Measurements from ENCODE around the gene TAS2R38.
A peak's percentile ranks its signal among the peaks of the same experiment; 100 is the strongest.

TAS2R38 gene

DNA sequence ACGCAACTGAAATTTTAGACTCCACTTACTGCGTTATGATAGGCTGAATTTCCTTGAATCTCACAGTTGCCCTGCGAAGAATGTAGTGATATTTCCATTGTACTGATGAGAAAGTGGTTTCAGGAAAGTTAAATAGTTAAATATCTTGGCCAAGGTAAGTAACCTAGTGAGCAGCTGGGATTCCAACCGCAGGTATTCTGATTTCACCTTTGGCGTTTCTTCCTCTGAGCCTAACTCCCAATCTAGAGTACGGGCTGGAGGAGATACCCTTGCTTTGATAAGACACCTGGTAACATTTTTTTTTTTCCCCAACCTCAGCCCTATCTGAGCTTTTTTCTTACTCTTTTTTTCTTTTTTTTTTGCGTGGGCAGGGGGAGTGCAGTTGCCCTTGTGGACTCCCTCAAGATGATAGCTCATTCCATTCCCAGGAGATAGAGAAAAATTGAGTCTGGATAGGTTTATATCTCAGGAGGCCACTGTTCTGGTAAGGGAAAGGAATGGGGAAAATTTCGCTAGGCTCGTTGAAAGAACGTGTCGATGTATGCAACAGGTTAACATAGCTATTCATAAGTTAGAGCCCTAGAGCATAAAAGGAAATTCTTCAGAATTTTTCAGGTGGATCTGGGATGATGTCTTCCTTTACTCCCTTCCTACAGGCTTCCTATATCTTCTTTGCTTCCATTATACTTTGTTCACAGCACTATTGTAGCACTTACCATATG lies 3.1 kb upstream of the TAS2R38 start:
- DNase-seq (ENCODE audit: low spot score) (no peak), FAIRE-seq (no peak)

- FAIRE-seq (no peak), DNase-seq (ENCODE audit: low spot score) (peak; percentile 46)
Measured at GRCh38 chr7:141975806-141976523, 2.4 kb upstream of the TAS2R38 start.

- no peak for FAIRE-seq
- no peak for DNase-seq (ENCODE audit: low spot score)
Measured at GRCh38 chr7:141974831-141975230, 1.3 kb upstream of the TAS2R38 start.

DNA sequence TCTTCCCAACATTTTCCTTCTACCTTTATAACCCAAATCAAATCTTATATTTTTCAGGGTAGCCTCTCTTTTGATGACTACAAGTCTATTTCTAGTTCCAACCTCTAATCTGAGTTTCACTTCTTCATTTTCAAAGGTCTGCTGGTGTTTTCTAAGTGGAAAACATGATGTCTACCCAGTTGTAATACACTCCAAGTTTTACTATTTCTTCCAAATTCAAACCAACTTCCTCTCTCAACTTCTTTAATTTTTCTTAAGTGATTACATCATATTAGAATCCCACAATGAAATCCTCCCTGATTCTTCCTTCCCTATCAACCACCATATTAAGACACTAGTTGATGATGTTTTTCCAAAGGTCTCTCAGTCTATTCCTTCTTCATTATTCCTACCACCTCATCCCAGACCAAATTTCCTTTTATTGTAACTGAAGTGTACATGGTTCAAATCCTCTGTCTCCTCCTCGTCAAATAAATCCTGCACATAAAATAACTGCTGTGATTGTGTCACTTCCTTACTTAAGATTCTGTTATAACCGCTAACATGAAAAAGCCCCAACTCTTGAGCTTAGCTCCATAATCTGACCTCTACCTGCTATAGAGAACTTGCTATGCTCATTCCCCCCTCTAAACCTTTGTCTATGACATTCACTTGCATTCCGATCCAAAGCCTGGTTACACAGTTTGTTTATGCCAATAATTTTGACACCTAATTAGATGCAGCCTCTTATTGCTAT lies 12.7 kb downstream of the TAS2R38 start:
- DNase-seq (ENCODE audit: low spot score): no peak
- FAIRE-seq: no peak

DNA sequence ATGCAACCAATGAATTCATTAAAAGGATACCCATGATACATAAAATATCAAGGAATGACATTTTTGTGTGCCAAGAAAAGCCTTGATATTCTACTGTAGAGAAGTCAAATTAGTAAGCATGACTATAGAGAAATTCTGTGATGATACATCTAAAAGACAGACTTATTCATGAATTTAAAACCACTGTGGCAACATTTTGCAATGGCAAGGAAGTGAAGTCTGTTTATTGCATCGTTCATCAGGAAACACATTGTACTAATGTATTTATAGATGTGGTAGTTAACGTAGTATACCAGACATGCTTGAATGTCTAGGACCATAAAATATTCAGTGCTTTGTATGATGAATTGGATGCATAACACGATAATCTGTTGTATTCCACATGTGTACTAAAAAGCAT lies 17.5 kb downstream of the TAS2R38 start:
- DNase-seq (ENCODE audit: low spot score) (no peak), FAIRE-seq (no peak)

GRCh38 chr7:141954334-141954733 lies 19.2 kb downstream of the TAS2R38 start:
- FAIRE-seq: no peak
- DNase-seq (ENCODE audit: low spot score): no peak

GRCh38 chr7:141952461-141952860 lies 21.1 kb downstream of the TAS2R38 start:
- FAIRE-seq (no peak), DNase-seq (ENCODE audit: low spot score) (no peak)

GRCh38 chr7:141950806-141951205 lies 22.8 kb downstream of the TAS2R38 start:
- FAIRE-seq: no peak
- DNase-seq (ENCODE audit: low spot score): no peak

DNA sequence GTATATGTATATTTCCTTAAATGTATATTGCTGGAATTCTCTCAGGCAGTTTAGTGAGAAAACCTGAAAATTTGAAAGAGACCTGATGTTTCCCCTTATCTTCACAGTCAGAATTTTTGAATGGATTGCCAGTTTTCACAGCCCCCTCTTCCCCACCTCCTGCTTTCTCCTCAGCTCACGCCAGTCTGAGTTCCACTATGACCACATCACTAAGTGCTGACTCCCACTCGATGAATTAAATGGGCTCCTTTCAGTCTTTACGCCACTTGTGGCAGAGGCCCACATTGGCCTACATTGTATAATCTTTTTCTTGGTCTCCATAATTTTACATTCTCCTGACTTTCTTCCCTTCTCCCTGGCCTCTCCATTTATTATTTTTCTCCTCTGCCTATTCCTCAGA lies 23.7 kb downstream of the TAS2R38 start:
- FAIRE-seq: no peak
- no peak for DNase-seq (ENCODE audit: low spot score)

GRCh38 chr7:141949451-141949850 lies 24.1 kb downstream of the TAS2R38 start:
- DNase-seq (ENCODE audit: low spot score) (no peak), FAIRE-seq (no peak)

DNA sequence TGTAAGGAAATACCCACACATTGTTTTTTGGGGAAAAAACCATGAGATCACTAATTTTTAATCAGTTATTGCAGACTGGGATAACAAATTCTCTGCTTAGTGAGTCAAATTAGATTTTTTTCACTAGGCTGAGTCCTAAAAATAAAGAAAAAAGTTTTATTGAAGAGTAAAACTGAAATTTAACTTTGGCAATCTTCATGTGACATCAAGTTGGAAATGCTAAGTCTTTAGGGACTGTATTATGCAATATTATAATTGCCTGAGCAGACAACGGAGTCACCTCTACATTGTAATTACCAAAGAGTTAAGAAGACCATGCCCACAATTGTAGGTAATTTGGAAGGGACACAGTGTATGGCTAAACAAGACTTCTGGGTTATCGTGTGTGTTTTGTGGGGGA lies 24.6 kb downstream of the TAS2R38 start:
- FAIRE-seq (no peak), DNase-seq (ENCODE audit: low spot score) (no peak)

DNA sequence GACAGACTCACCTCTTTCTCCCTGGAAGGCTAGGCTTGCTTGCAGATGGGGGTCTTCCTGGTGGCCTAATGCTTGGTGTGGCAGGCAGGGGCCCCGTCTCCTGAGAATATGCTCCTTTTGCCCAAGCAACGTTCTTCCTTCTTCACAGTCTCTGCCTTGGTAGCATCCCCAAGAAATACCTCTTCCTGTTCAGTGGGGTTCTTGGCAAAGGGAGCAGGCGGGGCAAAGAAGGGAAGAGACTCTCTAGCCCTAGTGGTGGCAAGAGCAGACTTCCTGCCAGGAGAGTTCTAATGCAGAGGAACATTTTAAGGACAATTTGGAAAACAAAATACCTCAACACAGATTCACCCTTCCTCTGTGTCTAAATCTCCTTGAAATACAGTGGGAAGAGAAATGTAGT lies 26.8 kb downstream of the TAS2R38 start, which contains the start of gene CLEC5A:
TSS of gene CLEC5A (minus strand) at position 179 of the 400 bp plus-strand sequence. CDS start 682 bp downstream, outside the sequence.
- FAIRE-seq: no peak
- DNase-seq (ENCODE audit: low spot score): no peak

GRCh38 chr7:141945356-141945755 lies 28.2 kb downstream of the TAS2R38 start:
- DNase-seq (ENCODE audit: low spot score) (peak; percentile 16), FAIRE-seq (no peak)

DNA sequence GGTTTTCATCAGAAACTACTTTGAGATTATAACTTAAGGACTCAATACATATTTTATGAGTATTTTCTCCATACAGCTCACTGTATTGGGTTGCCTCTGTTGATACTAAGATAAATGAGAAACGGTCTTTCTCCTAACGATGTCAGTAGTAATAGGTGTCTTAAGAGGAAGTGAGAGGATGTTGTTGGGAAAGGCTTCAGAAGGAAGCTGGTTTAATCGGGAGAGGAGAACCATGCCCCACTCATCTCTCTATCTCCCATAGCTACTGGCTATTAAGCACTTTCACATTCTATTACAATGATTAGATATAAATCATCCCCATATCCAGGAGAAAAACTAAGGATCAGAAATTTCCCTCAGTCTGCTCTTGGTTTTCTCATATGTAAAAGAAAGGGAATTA lies 28.8 kb downstream of the TAS2R38 start:
- FAIRE-seq (no peak), DNase-seq (ENCODE audit: low spot score) (no peak)

DNA sequence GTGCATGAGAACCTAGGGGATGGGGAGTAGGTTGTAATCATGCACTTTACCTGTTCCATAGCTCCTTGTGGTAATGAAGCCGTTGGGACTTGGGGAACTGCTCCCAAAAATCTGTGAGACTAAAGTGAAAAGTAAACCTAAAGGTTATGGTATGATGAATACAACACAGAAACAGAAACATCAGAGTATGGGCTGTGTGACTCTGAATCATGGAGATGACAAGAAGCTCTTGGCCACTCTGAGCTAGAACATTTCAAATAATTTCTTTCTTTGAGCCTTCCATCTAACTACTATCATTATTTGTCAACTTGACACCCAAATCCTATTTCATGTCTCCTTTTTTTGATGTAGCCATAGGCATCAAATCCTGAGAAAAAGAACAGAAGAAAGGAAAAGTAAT lies 29.7 kb downstream of the TAS2R38 start:
- FAIRE-seq (no peak), DNase-seq (ENCODE audit: low spot score) (no peak)

DNA sequence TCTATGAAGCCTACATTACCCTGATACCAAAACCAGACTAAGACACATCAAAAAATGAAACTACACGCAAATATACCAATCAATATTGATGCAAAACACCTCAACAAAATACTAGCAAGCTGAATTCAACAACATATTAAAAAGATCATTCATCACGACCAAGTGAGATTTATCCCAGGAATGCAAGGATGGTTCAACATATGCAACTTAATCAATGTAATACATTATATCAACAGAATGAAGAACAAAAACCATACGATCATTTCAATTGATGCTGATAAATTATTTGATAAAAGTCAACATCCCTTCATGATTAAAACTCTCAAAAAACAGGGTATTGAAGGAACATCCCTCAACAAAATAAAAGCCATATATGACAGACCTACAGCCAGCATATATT lies 32.5 kb downstream of the TAS2R38 start:
- FAIRE-seq (no peak), DNase-seq (ENCODE audit: low spot score) (no peak)

DNA sequence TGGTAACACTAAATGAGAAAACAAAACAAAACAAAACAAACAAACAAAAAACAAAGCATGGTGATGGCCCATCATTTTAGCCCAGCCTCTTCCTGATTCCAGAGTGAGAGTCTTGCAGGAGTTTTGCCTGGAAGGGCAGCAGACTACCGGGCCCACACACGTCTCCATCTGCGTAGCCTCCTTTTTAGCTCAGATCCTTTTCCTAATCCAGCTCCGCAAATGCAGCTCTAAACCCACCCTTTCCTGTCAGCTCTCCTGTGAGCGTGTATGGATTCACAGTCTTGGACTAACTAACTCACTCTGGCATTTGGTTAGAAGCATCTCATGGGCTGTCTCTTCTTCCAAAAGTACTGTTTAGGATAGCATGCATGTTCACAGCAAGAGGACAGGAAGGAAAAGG lies 43.4 kb downstream of the TAS2R38 start:
- FAIRE-seq (no peak), DNase-seq (ENCODE audit: low spot score) (no peak)

DNA sequence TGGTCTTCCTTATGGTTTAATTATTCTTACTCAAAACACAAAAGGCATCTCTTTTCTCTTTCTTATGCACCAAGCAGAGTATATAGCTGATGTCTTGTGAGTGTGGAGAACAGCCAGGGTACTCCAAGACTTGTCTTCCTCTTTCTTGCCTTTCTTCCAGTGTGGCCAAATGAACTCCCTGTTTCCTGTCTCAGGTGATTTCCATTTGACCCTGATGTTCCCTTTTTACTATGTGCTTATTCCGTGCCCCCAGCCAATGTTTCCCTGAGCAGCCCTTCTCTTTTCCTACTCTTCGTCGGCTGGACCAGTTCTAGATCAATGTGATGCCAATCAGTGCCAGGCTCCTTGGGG lies 44.8 kb downstream of the TAS2R38 start:
- FAIRE-seq: no peak
- DNase-seq (ENCODE audit: low spot score): no peak

DNA sequence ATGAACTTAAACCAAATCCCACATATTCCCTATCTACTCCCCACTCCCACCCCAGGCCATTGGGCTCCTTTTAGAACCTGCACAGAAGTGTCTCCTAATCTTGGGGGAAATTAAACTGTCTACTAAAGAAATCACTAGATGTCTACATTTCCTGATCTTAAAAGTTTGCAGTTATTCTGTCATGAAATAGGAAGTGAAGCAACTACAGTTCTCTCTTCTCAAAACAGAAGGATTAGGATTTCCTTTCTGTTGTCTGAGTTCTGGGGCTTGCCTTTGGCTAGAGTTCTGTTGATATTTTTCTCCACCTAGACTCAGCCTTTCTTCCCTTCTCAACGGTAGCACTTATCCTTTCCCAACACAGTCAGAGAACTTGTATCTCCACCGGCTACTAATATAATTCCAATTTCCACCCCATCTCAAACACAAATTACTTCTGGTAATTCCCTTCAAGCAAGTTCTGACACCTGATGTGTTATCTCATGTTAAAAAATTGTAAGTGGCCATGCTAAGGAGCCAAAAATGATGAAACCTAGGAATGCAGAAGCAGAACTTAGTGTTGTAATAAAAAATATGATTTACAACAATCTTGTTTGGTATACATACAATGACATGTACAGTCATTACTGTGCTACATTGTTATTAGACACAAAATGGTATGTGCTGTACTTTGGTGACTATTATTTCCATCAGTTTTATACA lies 45.3 kb downstream of the TAS2R38 start:
- FAIRE-seq (no peak), DNase-seq (ENCODE audit: low spot score) (no peak)

Data from RCC 7860 (cell line).